HepG2 (cell line): ENCODE results near the gene COX4I2. TPM values are rescaled to one million over a fixed set of nuclear protein-coding genes. Genes with fewer than 3 reads are reported as not detected.

ENCODE experiments used
- LCORL ChIP-seq, 2 experiments: fragments of 450-650 bp in 1 of 2; sonication (generic) in 1 of 2; formaldehyde crosslinking in 1 of 2; IDR thresholded peaks; 2 replicates each; pipeline versions ENCODE4 v1.5.0 to v1.6.1; 2017 to 2020; ENCODE audit warnings: antibody characterized with exemption in 1 of 2, missing genetic modification reagents in 1 of 2
- MEF2D ChIP-seq: sonication (generic); formaldehyde crosslinking; IDR thresholded peaks from 2 replicates; pipeline ENCODE4 v1.5.1; 2020; ENCODE audit warnings: mild to moderate bottlenecking, missing genetic modification reagents
- PCBP2 ChIP-seq: fragments of 200-400 bp; formaldehyde crosslinking; optimal IDR thresholded peaks from 2 replicates; pipeline ENCODE3; 2018; ENCODE audit warnings: low read length, low read depth; ENCODE audit not compliant: poor library complexity, severe bottlenecking
- ZNF335 ChIP-seq: sonication (generic); formaldehyde crosslinking; IDR thresholded peaks from 2 replicates; pipeline ENCODE4 v1.4.0; 2020; ENCODE audit warnings: missing genetic modification reagents
- ZSCAN9 ChIP-seq: IDR thresholded peaks from 2 replicates; pipeline ENCODE4 v1.6.1; 2016; ENCODE audit warnings: borderline replicate concordance
- polyA plus RNA-seq, 8 experiments: library from polyadenylated mRNA; depleted of rRNA in 3 of 8; stranded (reverse) in 7 of 8; unstranded in 1 of 8; fragments of >200 nt; fragmentation: Illumina TruSeq in 4 of 8; extraction: Trizol in 4 of 8; gene quantifications; 2 replicates each; pipeline versions ENCODE4 v1.2.1 to v1.2.3, GENCODE V29; 2011 to 2016; ENCODE audit warnings: low read depth in 4 of 8, missing spikeins in 1 of 8, mixed read lengths in 1 of 8; ENCODE audit not compliant: insufficient read depth in 1 of 8
- total RNA-seq, 5 experiments: library from RNA; depleted of rRNA; stranded (reverse); fragments of >200 nt; fragmentation: Illumina TruSeq; extraction: Trizol; gene quantifications; 2 replicates each; pipeline ENCODE4 v1.2.3, GENCODE V29; 2016; ENCODE audit warnings: low read depth in 1 of 5
- TF ChIP-seq, protein P1 (sequence below): sonication (generic); formaldehyde crosslinking; IDR thresholded peaks from 2 replicates; pipeline ENCODE4 v1.4.0; 2020; ENCODE audit warnings: mild to moderate bottlenecking, missing genetic modification reagents, borderline replicate concordance
- TF ChIP-seq, protein P2 (sequence below): IDR thresholded peaks from 2 replicates; pipeline ENCODE4 v1.6.1; 2012; ENCODE audit warnings: low read depth, low read length, improper control_type of control experiment
- TF ChIP-seq, protein P3 (sequence below): IDR thresholded peaks from 2 replicates; pipeline ENCODE4 v1.6.1; 2012; ENCODE audit warnings: inconsistent platforms
- TF ChIP-seq, protein P4 (sequence below): sonication (generic); formaldehyde crosslinking; IDR thresholded peaks from 2 replicates; pipeline ENCODE4; 2020; ENCODE audit warnings: missing genetic modification reagents, mild to moderate bottlenecking, borderline replicate concordance
- TF ChIP-seq, protein P5 (sequence below): sonication (generic); formaldehyde crosslinking; IDR thresholded peaks from 2 replicates; pipeline ENCODE4 v1.4.0; 2020; ENCODE audit warnings: missing genetic modification reagents

COX4I2 gene
- total and polyA plus RNA-seq, 2 of the 13 experiments (the other 11 are each of a cell fraction or from before 2014, with no cell fraction given), result 1.1 TPM; not detected in 1

DNA sequence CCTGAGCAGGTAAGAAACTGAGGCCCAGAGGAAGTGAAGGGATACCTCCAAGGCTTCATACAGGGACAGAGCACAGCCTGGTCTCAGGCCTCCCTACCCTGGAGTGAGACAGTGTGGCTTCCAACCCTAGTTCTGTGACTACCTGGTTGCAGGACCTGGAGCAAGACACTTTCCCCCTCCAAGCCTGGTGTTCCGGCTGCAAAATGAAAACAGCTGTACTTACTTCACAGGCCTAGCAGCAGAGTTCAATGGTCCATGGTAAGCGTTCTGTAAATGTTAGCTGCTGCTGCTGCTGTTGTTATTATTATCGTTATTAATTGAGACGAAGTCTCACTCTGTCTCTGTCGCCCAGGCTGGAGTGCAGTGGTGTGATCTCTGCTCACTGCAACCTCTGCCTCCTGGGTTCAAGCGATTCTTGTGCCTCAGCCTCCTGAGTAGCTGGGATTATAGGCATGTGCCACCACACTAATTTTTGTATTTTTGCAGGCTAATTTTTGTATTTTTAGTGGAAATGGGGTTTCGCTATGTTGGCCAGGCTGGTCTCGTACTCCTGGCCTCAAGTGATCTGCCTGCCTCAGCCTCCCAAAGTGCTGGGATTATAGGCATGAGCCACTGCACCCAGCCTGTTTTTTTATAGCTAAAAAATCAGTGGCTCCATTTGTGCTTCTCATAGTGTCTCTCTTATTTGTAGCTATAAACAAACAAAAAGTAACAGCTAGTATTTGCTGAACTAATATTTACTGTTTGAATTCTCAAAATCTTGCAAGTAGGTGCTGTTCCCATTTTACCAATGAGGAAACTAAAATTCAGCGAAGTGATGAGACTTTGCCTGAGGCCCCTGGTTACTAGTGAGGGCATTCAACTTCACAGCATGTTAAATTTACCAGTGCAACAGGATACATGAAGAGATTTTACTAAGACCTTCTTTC is 41.9 kb downstream of the COX4I2 start (continued):
- TF ChIP-seq, protein P1, sequence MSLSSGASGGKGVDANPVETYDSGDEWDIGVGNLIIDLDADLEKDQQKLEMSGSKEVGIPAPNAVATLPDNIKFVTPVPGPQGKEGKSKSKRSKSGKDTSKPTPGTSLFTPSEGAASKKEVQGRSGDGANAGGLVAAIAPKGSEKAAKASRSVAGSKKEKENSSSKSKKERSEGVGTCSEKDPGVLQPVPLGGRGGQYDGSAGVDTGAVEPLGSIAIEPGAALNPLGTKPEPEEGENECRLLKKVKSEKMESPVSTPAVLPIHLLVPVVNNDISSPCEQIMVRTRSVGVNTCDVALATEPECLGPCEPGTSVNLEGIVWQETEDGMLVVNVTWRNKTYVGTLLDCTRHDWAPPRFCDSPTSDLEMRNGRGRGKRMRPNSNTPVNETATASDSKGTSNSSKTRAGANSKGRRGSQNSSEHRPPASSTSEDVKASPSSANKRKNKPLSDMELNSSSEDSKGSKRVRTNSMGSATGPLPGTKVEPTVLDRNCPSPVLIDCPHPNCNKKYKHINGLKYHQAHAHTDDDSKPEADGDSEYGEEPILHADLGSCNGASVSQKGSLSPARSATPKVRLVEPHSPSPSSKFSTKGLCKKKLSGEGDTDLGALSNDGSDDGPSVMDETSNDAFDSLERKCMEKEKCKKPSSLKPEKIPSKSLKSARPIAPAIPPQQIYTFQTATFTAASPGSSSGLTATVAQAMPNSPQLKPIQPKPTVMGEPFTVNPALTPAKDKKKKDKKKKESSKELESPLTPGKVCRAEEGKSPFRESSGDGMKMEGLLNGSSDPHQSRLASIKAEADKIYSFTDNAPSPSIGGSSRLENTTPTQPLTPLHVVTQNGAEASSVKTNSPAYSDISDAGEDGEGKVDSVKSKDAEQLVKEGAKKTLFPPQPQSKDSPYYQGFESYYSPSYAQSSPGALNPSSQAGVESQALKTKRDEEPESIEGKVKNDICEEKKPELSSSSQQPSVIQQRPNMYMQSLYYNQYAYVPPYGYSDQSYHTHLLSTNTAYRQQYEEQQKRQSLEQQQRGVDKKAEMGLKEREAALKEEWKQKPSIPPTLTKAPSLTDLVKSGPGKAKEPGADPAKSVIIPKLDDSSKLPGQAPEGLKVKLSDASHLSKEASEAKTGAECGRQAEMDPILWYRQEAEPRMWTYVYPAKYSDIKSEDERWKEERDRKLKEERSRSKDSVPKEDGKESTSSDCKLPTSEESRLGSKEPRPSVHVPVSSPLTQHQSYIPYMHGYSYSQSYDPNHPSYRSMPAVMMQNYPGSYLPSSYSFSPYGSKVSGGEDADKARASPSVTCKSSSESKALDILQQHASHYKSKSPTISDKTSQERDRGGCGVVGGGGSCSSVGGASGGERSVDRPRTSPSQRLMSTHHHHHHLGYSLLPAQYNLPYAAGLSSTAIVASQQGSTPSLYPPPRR (CRISPR knock-in tag), result 0 out of 2 replicates have a peak, but pooled peaks have one; percentile 38
- TF ChIP-seq, protein P2, sequence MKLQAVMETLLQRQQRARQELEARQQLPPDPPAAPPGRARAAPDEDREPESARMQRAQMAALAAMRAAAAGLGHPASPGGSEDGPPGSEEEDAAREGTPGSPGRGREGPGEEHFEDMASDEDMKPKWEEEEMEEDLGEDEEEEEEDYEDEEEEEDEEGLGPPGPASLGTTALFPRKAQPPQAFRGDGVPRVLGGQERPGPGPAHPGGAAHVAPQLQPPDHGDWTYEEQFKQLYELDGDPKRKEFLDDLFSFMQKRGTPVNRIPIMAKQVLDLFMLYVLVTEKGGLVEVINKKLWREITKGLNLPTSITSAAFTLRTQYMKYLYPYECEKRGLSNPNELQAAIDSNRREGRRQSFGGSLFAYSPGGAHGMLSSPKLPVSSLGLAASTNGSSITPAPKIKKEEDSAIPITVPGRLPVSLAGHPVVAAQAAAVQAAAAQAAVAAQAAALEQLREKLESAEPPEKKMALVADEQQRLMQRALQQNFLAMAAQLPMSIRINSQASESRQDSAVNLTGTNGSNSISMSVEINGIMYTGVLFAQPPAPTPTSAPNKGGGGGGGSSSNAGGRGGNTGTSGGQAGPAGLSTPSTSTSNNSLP, result peak; percentile 35; the same call in 1 of the 2 replicates
- TF ChIP-seq, protein P3, sequence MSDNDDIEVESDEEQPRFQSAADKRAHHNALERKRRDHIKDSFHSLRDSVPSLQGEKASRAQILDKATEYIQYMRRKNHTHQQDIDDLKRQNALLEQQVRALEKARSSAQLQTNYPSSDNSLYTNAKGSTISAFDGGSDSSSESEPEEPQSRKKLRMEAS, result no peak
- TF ChIP-seq, protein P4, sequence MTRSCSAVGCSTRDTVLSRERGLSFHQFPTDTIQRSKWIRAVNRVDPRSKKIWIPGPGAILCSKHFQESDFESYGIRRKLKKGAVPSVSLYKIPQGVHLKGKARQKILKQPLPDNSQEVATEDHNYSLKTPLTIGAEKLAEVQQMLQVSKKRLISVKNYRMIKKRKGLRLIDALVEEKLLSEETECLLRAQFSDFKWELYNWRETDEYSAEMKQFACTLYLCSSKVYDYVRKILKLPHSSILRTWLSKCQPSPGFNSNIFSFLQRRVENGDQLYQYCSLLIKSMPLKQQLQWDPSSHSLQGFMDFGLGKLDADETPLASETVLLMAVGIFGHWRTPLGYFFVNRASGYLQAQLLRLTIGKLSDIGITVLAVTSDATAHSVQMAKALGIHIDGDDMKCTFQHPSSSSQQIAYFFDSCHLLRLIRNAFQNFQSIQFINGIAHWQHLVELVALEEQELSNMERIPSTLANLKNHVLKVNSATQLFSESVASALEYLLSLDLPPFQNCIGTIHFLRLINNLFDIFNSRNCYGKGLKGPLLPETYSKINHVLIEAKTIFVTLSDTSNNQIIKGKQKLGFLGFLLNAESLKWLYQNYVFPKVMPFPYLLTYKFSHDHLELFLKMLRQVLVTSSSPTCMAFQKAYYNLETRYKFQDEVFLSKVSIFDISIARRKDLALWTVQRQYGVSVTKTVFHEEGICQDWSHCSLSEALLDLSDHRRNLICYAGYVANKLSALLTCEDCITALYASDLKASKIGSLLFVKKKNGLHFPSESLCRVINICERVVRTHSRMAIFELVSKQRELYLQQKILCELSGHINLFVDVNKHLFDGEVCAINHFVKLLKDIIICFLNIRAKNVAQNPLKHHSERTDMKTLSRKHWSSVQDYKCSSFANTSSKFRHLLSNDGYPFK (CRISPR knock-in tag), result no peak
- TF ChIP-seq ZSCAN9 (CRISPR knock-in tag) (peak; percentile 48; the same call in 1 of the 2 replicates), ZNF335 (0 out of 2 replicates have a peak, but pooled peaks have one; percentile 50), MEF2D (CRISPR knock-in tag) (no peak), PCBP2 (no peak), LCORL (IDR thresholded peaks at IDR 0.05) (0 out of 2 replicates have a peak, but pooled peaks have one; percentile 3), LCORL (CRISPR knock-in tag; IDR thresholded peaks at IDR 0.05) (no peak)
- TF ChIP-seq, protein P5, sequence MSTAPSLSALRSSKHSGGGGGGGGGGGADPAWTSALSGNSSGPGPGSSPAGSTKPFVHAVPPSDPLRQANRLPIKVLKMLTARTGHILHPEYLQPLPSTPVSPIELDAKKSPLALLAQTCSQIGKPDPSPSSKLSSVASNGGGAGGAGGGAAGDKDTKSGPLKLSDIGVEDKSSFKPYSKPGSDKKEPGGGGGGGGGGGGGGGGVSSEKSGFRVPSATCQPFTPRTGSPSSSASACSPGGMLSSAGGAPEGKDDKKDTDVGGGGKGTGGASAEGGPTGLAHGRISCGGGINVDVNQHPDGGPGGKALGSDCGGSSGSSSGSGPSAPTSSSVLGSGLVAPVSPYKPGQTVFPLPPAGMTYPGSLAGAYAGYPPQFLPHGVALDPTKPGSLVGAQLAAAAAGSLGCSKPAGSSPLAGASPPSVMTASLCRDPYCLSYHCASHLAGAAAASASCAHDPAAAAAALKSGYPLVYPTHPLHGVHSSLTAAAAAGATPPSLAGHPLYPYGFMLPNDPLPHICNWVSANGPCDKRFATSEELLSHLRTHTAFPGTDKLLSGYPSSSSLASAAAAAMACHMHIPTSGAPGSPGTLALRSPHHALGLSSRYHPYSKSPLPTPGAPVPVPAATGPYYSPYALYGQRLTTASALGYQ (CRISPR knock-in tag), result 0 out of 2 replicates have a peak, but pooled peaks have one; percentile 19
